NCI-H2227 (cell line): ENCODE data around the gene GZMA.
"Not testable (repeated sequence)": the region's sequence is repeated elsewhere in the genome, so short reads cannot be mapped to it uniquely, and the experiment has no call there.

Experiments
- DNase-seq: peaks from one replicate; lab custom pipeline; 2025; ENCODE audit not compliant: unreplicated experiment; lab: John Stamatoyannopoulos, UW

GZMA gene

GRCh38 chr5:55102348-55102747 lies at the start of gene GZMA:
TSS of gene GZMA (plus strand) at chr5:55102646. CDS start at chr5:55102683, 37 bp downstream.
- no peak for DNase-seq

GRCh38 chr5:55055183-55055582 lies 47.3 kb upstream of the GZMA start:
- no peak for DNase-seq

GRCh38 chr5:55062039-55062779 lies 40.2 kb upstream of the GZMA start:
- DNase-seq = no peak

- no peak for DNase-seq
These were observed 39.1 kb upstream of the GZMA start for GRCh38 chr5:55063220-55063863.

GRCh38 chr5:55063899-55064298 lies 38.5 kb upstream of the GZMA start:
- DNase-seq = no peak

GRCh38 chr5:55064523-55064922 lies 37.9 kb upstream of the GZMA start:
- DNase-seq = no peak

- no peak for DNase-seq
These were observed 36.2 kb upstream of the GZMA start for GRCh38 chr5:55066277-55066676.

GRCh38 chr5:55070968-55071367 lies 31.5 kb upstream of the GZMA start:
- no peak for DNase-seq

GRCh38 chr5:55071413-55071812 lies 31.0 kb upstream of the GZMA start:
- no peak for DNase-seq

- DNase-seq = no peak
These were observed 29.8 kb upstream of the GZMA start for GRCh38 chr5:55072666-55073065.

- no peak for DNase-seq
These were observed 29.2 kb upstream of the GZMA start for GRCh38 chr5:55073211-55073610.

GRCh38 chr5:55081541-55081940 lies 20.9 kb upstream of the GZMA start:
- DNase-seq = no peak

GRCh38 chr5:55089301-55089700 lies 13.1 kb upstream of the GZMA start:
- DNase-seq = not testable (repeated sequence)

- not testable (repeated sequence) for DNase-seq
These were observed 11.4 kb upstream of the GZMA start for GRCh38 chr5:55091011-55091410.

GRCh38 chr5:55096182-55096581 lies 6.3 kb upstream of the GZMA start:
- DNase-seq = no peak

- no peak for DNase-seq
These were observed 5.6 kb upstream of the GZMA start for GRCh38 chr5:55096861-55097260.

- not testable (repeated sequence) for DNase-seq
These were observed 1.3 kb upstream of the GZMA start for GRCh38 chr5:55101148-55101547.

- no peak for DNase-seq
These were observed 730 bp upstream of the GZMA start for GRCh38 chr5:55101556-55102276.

GRCh38 chr5:55104036-55104772 lies 1.8 kb downstream of the GZMA start:
- no peak for DNase-seq

GRCh38 chr5:55104946-55105701 lies 2.7 kb downstream of the GZMA start:
- no peak for DNase-seq

- DNase-seq = not testable (repeated sequence)
These were observed 3.5 kb downstream of the GZMA start for GRCh38 chr5:55105976-55106375.
